Keratinocyte (primary cell): Measurements from ENCODE around the gene NTN1. TPM values are rescaled to one million over a fixed set of nuclear protein-coding genes. Genes with fewer than 3 reads are reported as not detected.

ENCODE experiments used
- DNase-seq: peaks from one replicate; pipeline ENCODE4 v3.0.0-alpha.2; 2011; ENCODE audit warnings: low read depth, missing footprints, low spot score
- FAIRE-seq: peaks from 2 replicates; lab custom pipeline; 2011; peaks lifted over from hg19 to GRCh38; lab: Jason Lieb, UNC
- H2AFZ ChIP-seq: 2 replicates; pipeline ENCODE4 v1.6.0; 2012; ENCODE audit warnings: low read length, control low read depth, inconsistent platforms; ENCODE audit not compliant: control insufficient read depth
- H3K27ac ChIP-seq: 2 replicates; pipeline ENCODE4 v1.5.1; 2011; ENCODE audit warnings: low read length; ENCODE audit not compliant: control insufficient read depth, insufficient read depth
- H3K27me3 ChIP-seq: 3 replicates; pipeline ENCODE4 v1.6.0; 2011; ENCODE audit warnings: low read length; ENCODE audit not compliant: control insufficient read depth, insufficient read depth; ENCODE audit errors: extremely low read depth
- H3K36me3 ChIP-seq, 2 experiments: 2 replicates in 1 of 2; 3 replicates in 1 of 2; pipeline ENCODE4 v1.5.1; 2011; ENCODE audit warnings: low read length in 2 of 2, mild to moderate bottlenecking in 1 of 2; ENCODE audit not compliant: control insufficient read depth in 2 of 2, insufficient read depth in 2 of 2; ENCODE audit errors: extremely low read depth in 1 of 2
- H3K4me1 ChIP-seq: 3 replicates; pipeline ENCODE4 v1.5.1; 2011; ENCODE audit warnings: low read length; ENCODE audit not compliant: control insufficient read depth, insufficient read depth; ENCODE audit errors: extremely low read depth
- H3K4me2 ChIP-seq: 3 replicates; pipeline ENCODE4 v1.6.0; 2011; ENCODE audit warnings: low read depth, low read length; ENCODE audit not compliant: control insufficient read depth, insufficient read depth; ENCODE audit errors: extremely low read depth
- H3K4me3 ChIP-seq, 3 experiments: fragments of 200-600 bp in 1 of 3; sonication (generic) in 1 of 3; 2 replicates in 2 of 3; 3 replicates in 1 of 3; pipeline ENCODE4 v1.5.1; 2011 to 2016; ENCODE audit warnings: low read length in 3 of 3, mild to moderate bottlenecking in 3 of 3, control low read depth in 2 of 3, inconsistent platforms in 1 of 3, low read depth in 1 of 3, mixed read lengths in 1 of 3, mixed run types in 1 of 3, moderate library complexity in 1 of 3; ENCODE audit not compliant: control insufficient read depth in 2 of 3, insufficient read depth in 2 of 3; ENCODE audit errors: extremely low read depth in 1 of 3
- H3K79me2 ChIP-seq: 2 replicates; pipeline ENCODE4 v1.6.0; 2012; ENCODE audit warnings: low read length; ENCODE audit not compliant: control insufficient read depth, insufficient read depth
- H3K9ac ChIP-seq: 3 replicates; pipeline ENCODE4 v1.6.0; 2011; ENCODE audit warnings: low read length; ENCODE audit not compliant: control insufficient read depth, insufficient read depth; ENCODE audit errors: extremely low read depth
- H3K9me1 ChIP-seq: 3 replicates; pipeline ENCODE4 v1.6.0; 2011; ENCODE audit warnings: low read length; ENCODE audit not compliant: control insufficient read depth, insufficient read depth; ENCODE audit errors: extremely low read depth
- H3K9me3 ChIP-seq: 2 replicates; pipeline ENCODE4 v1.5.1; 2012; ENCODE audit warnings: low read depth, low read length; ENCODE audit not compliant: control insufficient read depth
- H4K20me1 ChIP-seq: 3 replicates; pipeline ENCODE4 v1.6.0; 2011; ENCODE audit warnings: low read length; ENCODE audit not compliant: control insufficient read depth, insufficient read depth; ENCODE audit errors: extremely low read depth
- CTCF ChIP-seq, 3 experiments: IDR thresholded peaks in 1 of 3; conservative IDR thresholded peaks in 1 of 3; optimal IDR thresholded peaks in 1 of 3; 2 replicates in 2 of 3; 3 replicates in 1 of 3; pipeline versions ENCODE3 to v1.5.1; 2011; ENCODE audit warnings: low read length in 3 of 3, mild to moderate bottlenecking in 3 of 3, moderate library complexity in 2 of 3, control low read depth in 1 of 3, inconsistent platforms in 1 of 3; ENCODE audit not compliant: insufficient read depth in 2 of 3; ENCODE audit errors: extremely low read depth in 1 of 3
- EZH2 ChIP-seq: IDR thresholded peaks from one replicate; pipeline ENCODE4 v1.6.1; 2012; ENCODE audit warnings: inconsistent platforms, mild to moderate bottlenecking, low read length, moderate library complexity
- dilution Hi-C: fragments of 300-500 bp; cut with MboI; formaldehyde crosslinking; loops from one replicate; pipeline ENCODE4 v1.7.0; 2020; ENCODE audit warnings: low sequenced_read_pairs; ENCODE audit not compliant: extremely low pct_ligation_motif_present
- polyA plus RNA-seq, 5 experiments: library from polyadenylated mRNA; depleted of rRNA in 3 of 5; stranded (reverse) in 3 of 5; stranded (forward) in 1 of 5; unstranded in 1 of 5; fragments of >200 nt; gene quantifications; 1 replicate in 1 of 5; 2 replicates in 3 of 5; 3 replicates in 1 of 5; pipeline versions ENCODE4 v1.2.1 to v1.2.3, GENCODE V29; 2011 to 2012; ENCODE audit warnings: missing spikeins in 2 of 5, low read depth in 1 of 5, low replicate concordance in 1 of 5

Gene NTN1
- polyA plus RNA-seq, 1 donor (not counting 4 experiments of a cell fraction or from before 2014, with no cell fraction given): 0.10 TPM

GRCh38 chr17:9080296-9080914 is 59.1 kb downstream of the NTN1 start:
- Histone ChIP-seq H3K9ac (no peak overlapping the region), H2AFZ (no peak overlapping the region), H4K20me1 (no peaks in the 10 kb centered on the region), H3K4me1 (no peaks in the 10 kb centered on the region), H3K4me3 (no peak overlapping the region), H3K79me2 (no peaks in the 10 kb centered on the region), H3K27ac (no peak overlapping the region), H3K36me3 (no peaks in the 10 kb centered on the region), H3K27me3 (no peaks in the 10 kb centered on the region), H3K4me2 (no peak overlapping the region), H3K9me1 (no peaks in the 10 kb centered on the region), H3K9me3 (no peaks in the 10 kb centered on the region)
- FAIRE-seq: no peak
- TF ChIP-seq CTCF (optimal IDR thresholded peaks at IDR 0.05 in 1 of 3, IDR thresholded peaks at IDR 0.05 in 1 of 3, conservative IDR thresholded peaks at IDR 0.05 in 1 of 3; ENCODE audit: extremely low read depth in 1 of 3, insufficient read depth in 2 of 3, low read length in 3 of 3): no peak
- TF ChIP-seq EZH2: no peak
- DNase-seq: no peak
- dilution Hi-C loops: no loop called here

DNA sequence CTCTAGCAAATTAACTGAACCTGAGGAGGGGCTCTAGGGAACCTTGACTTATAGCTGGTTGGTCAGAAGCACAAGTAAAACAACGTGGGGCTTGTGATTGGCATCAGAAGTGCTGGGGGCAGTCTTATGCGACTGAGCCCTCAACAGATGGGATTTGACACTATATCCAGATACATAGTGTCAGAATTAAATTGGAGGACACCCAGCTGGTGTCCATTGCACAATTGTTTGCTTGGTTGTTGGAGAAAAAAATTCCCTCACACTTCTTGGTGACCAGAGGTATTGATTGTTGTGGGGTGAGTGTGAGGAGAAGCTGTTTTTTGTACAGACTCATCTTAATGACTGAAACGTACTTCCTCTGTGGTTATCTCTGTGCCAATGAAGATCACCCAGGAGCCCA is 59.7 kb downstream of the NTN1 start:
- DNase-seq (no peak), FAIRE-seq (no peak)
- H3K36me3 ChIP-seq: no peaks in the 10 kb centered on the region
- no peak overlapping the region for H3K9ac ChIP-seq
- H2AFZ ChIP-seq: no peak overlapping the region
- TF ChIP-seq CTCF (optimal IDR thresholded peaks at IDR 0.05 in 1 of 3, IDR thresholded peaks at IDR 0.05 in 1 of 3, conservative IDR thresholded peaks at IDR 0.05 in 1 of 3; ENCODE audit: extremely low read depth in 1 of 3, insufficient read depth in 2 of 3, low read length in 3 of 3): no peak
- no peak for TF ChIP-seq EZH2
- no peak overlapping the region for H3K27ac ChIP-seq
- H3K4me3 ChIP-seq: no peak overlapping the region
- H3K27me3 ChIP-seq: no peaks in the 10 kb centered on the region
- H3K4me2 ChIP-seq: no peak overlapping the region
- dilution Hi-C loops: no loop called here
- no peaks in the 10 kb centered on the region for H3K79me2 ChIP-seq
- H3K4me1 ChIP-seq: no peaks in the 10 kb centered on the region
- no peaks in the 10 kb centered on the region for H3K9me3 ChIP-seq
- H4K20me1 ChIP-seq: no peaks in the 10 kb centered on the region
- H3K9me1 ChIP-seq: no peaks in the 10 kb centered on the region
